H9 (cell line): ENCODE results near the gene CSNK2B. TPM values are rescaled to one million over a fixed set of nuclear protein-coding genes. Genes with fewer than 3 reads are reported as not detected.
A peak's percentile ranks its signal among the peaks of the same experiment; 100 is the strongest.

Source experiments
- DNase-seq: peaks from one replicate; pipeline ENCODE4 v3.0.0-alpha.2; 2017
- H2AFZ ChIP-seq: one replicate; pipeline ENCODE4 v1.6.1; 2013; ENCODE audit warnings: mild to moderate bottlenecking, low read length, control low read depth, moderate library complexity
- H2AK5ac ChIP-seq: 2 replicates; pipeline ENCODE4 v1.6.1; 2013; ENCODE audit warnings: low read length, control low read depth, mixed read lengths; ENCODE audit not compliant: insufficient read length
- H2BK120ac ChIP-seq: one replicate; pipeline ENCODE4 v1.6.1; 2013; ENCODE audit warnings: low read depth, mild to moderate bottlenecking, low read length, control low read depth, inconsistent platforms; ENCODE audit not compliant: poor library complexity, severe bottlenecking
- H2BK12ac ChIP-seq: 2 replicates; pipeline ENCODE4 v1.6.1; 2013; ENCODE audit warnings: low read length, control low read depth, mixed read lengths, low read depth; ENCODE audit not compliant: insufficient read length
- H2BK15ac ChIP-seq: 2 replicates; pipeline ENCODE4 v1.6.1; 2013; ENCODE audit warnings: low read depth, low read length, control low read depth
- H2BK20ac ChIP-seq: one replicate; pipeline ENCODE4 v1.6.1; 2013; ENCODE audit warnings: low read depth, mild to moderate bottlenecking, low read length, control low read depth, inconsistent platforms; ENCODE audit not compliant: poor library complexity, severe bottlenecking
- H2BK5ac ChIP-seq: 2 replicates; pipeline ENCODE4 v1.6.1; 2013; ENCODE audit warnings: low read length, control low read depth, mixed read lengths; ENCODE audit not compliant: insufficient read length
- H3K14ac ChIP-seq: 2 replicates; pipeline ENCODE4 v1.6.1; 2013; ENCODE audit warnings: low read length, control low read depth; ENCODE audit not compliant: insufficient read depth
- H3K18ac ChIP-seq: 2 replicates; pipeline ENCODE4 v1.6.1; 2013; ENCODE audit warnings: low read depth, mild to moderate bottlenecking, mixed read lengths, low read length, control low read depth; ENCODE audit not compliant: insufficient read length
- H3K23ac ChIP-seq: 2 replicates; pipeline ENCODE4 v1.6.1; 2013; ENCODE audit warnings: low read length, control low read depth, mixed read lengths, low read depth; ENCODE audit not compliant: insufficient read length
- H3K23me2 ChIP-seq: 2 replicates; pipeline ENCODE4 v1.6.1; 2013; ENCODE audit warnings: low read depth, mild to moderate bottlenecking, mixed read lengths, low read length, control low read depth; ENCODE audit not compliant: insufficient read length, poor library complexity, severe bottlenecking
- H3K27ac ChIP-seq: 2 replicates; pipeline ENCODE4 v1.5.1; 2013; ENCODE audit warnings: low read length, control low read depth, mixed read lengths, low read depth; ENCODE audit not compliant: insufficient read length
- H3K27me3 ChIP-seq: 2 replicates; pipeline ENCODE4 v1.6.1; 2013; ENCODE audit warnings: low read length, control low read depth, inconsistent platforms; ENCODE audit not compliant: insufficient read depth
- H3K4ac ChIP-seq: 2 replicates; pipeline ENCODE4 v1.6.1; 2013; ENCODE audit warnings: low read depth, mild to moderate bottlenecking, control low read depth, inconsistent platforms, low read length, moderate library complexity
- H3K4me1 ChIP-seq: 2 replicates; pipeline ENCODE4 v1.6.1; 2013; ENCODE audit warnings: low read length, control low read depth, inconsistent platforms; ENCODE audit not compliant: insufficient read depth
- H3K4me2 ChIP-seq: 2 replicates; pipeline ENCODE4 v1.6.1; 2013; ENCODE audit warnings: low read length, control low read depth, mixed read lengths; ENCODE audit not compliant: insufficient read length, insufficient read depth
- H3K56ac ChIP-seq: 2 replicates; pipeline ENCODE4 v1.6.1; 2013; ENCODE audit warnings: low read depth, mild to moderate bottlenecking, mixed read lengths, low read length, control low read depth; ENCODE audit not compliant: insufficient read length
- H3K79me1 ChIP-seq: 2 replicates; pipeline ENCODE4 v1.6.1; 2013; ENCODE audit warnings: low read depth, mild to moderate bottlenecking, moderate library complexity, low read length, control low read depth, inconsistent platforms; ENCODE audit not compliant: insufficient read depth, poor library complexity, severe bottlenecking
- H3K79me2 ChIP-seq: 2 replicates; pipeline ENCODE4 v1.6.1; 2013; ENCODE audit warnings: low read length, control low read depth, inconsistent platforms; ENCODE audit not compliant: insufficient read depth
- H3K9ac ChIP-seq: 2 replicates; pipeline ENCODE4 v1.6.1; 2013; ENCODE audit warnings: low read length, control low read depth, mixed read lengths; ENCODE audit not compliant: insufficient read length; ENCODE audit errors: extremely low read depth
- H3K9me3 ChIP-seq: one replicate; pipeline ENCODE4 v1.6.1; 2013; ENCODE audit warnings: low read depth, low read length, inconsistent platforms; ENCODE audit not compliant: control insufficient read depth
- H3T11ph ChIP-seq: one replicate; pipeline ENCODE4 v1.6.1; 2013; ENCODE audit warnings: mild to moderate bottlenecking, low read length, control low read depth, inconsistent platforms
- H4K20me1 ChIP-seq: one replicate; pipeline ENCODE4 v1.6.1; 2013; ENCODE audit not compliant: control insufficient read depth, insufficient read length, insufficient read depth
- H4K5ac ChIP-seq: 2 replicates; pipeline ENCODE4 v1.6.1; 2013; ENCODE audit warnings: low read depth, mild to moderate bottlenecking, mixed read lengths, low read length, control low read depth; ENCODE audit not compliant: insufficient read length
- H4K8ac ChIP-seq: replicated peaks from 2 replicates; pipeline ENCODE4 v1.6.1; 2013; ENCODE audit warnings: low read length, control low read depth, mixed read lengths, low read depth; ENCODE audit not compliant: insufficient read length
- H4K91ac ChIP-seq: 2 replicates; pipeline ENCODE4 v1.6.1; 2013; ENCODE audit warnings: low read depth, mild to moderate bottlenecking, moderate library complexity, mixed read lengths, low read length, control low read depth; ENCODE audit not compliant: insufficient read length
- H3K27ac Mint-ChIP-seq, 3 experiments: 2 replicates in 2 of 3; 3 replicates in 1 of 3; pipeline ENCODE4 v1.8.0; 2020 to 2021; ENCODE audit warnings: mixed read lengths in 3 of 3, mild to moderate bottlenecking in 1 of 3, moderate library complexity in 1 of 3
- H3K27me3 Mint-ChIP-seq: 2 replicates; pipeline ENCODE4 v1.8.0; 2021; ENCODE audit warnings: low read depth, mild to moderate bottlenecking, moderate library complexity, mixed read lengths
- H3K36me3 Mint-ChIP-seq, 3 experiments: 2 replicates in 2 of 3; 3 replicates in 1 of 3; pipeline ENCODE4 v1.8.0; 2020 to 2021; ENCODE audit warnings: low read depth in 3 of 3, mixed read lengths in 3 of 3; ENCODE audit not compliant: insufficient read depth in 1 of 3
- H3K4me1 Mint-ChIP-seq, 2 experiments: 2 replicates each; pipeline ENCODE4 v1.8.0; 2020; ENCODE audit warnings: mixed read lengths in 2 of 2
- H3K4me3 Mint-ChIP-seq, 2 experiments: 2 replicates in 1 of 2; 3 replicates in 1 of 2; pipeline ENCODE4 v1.8.0; 2020 to 2021; ENCODE audit warnings: mild to moderate bottlenecking in 2 of 2, mixed read lengths in 2 of 2, moderate library complexity in 1 of 2
- H3K9me3 Mint-ChIP-seq, 2 experiments: 2 replicates in 1 of 2; 3 replicates in 1 of 2; pipeline ENCODE4 v1.8.0; 2020; ENCODE audit warnings: mild to moderate bottlenecking in 2 of 2, mixed read lengths in 2 of 2, moderate library complexity in 1 of 2
- WGBS: extraction: QIAGEN DNeasy Blood & Tissue Kit; methylation state at CpG from one replicate; pipeline ENCODE4 v1.1.7; 2013; ENCODE audit warnings: missing lambda C conversion rate, low lambda C conversion rate, mixed read lengths; ENCODE audit not compliant: insufficient read length; ENCODE audit errors: extremely low coverage; 5-methylcytosine and 5-hydroxymethylcytosine counted together
- total RNA-seq: library from RNA; stranded (reverse); gene quantifications from 2 replicates; pipeline ENCODE4 v1.2.1, GENCODE V29; 2021
- TF ChIP-seq, protein P1 (sequence below): fragments of 200-600 bp; sonication (generic); conservative IDR thresholded peaks from 3 replicates; pipeline ENCODE4 v1.8.0; 2021; ENCODE audit warnings: antibody characterized with exemption, mild to moderate bottlenecking

The CSNK2B gene
- total RNA-seq, 1 experiment from 2014 or later: 187 TPM

DNA sequence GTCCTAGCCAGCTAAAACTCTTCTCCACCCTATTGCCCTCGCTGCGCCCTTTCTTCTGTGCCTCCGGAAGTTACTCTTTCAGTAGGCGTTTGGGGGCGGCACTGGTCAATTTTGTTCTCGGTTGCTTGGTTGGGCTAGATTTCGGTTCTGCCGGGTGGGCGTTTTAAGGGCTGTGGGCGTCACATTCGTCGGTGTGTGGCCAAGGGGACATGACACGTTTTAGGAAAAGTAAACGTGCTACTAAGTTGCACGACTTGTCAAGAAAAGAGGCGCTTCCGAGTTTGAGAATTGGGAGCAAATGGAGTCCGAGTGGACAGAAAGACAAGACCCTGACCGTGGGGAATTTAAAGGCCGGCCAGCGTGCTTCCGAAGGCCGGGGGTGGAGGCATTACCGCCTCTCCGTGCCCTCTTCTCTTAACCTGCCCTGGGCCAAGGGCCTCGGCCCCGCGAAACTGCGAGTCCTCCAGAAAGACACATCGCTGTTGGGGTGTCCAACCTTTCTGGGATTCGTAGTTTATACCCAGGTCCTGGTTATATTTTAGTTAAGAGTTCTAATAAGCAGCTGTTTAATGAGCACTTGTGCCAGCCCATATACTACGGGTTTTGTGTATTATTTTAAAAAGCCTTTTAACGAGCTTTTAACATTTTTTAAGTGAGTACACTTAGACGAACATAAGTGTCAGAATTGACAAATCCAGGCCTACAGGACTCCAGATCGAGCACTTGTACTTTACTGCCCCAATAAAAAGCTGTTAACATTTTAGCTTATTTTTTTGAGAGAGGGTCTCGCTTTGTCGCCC lies 12.8 kb upstream of the CSNK2B start:
- H3K4me1 Mint-ChIP-seq: peaks cover 14 to 20% of the 10 kb centered on the region in 2 experiments
- Histone ChIP-seq H2AK5ac (no peak overlapping the region), H3K9ac (peak overlapping the region; percentile 84), H2BK20ac (no peak overlapping the region), H3K23ac (no peak overlapping the region), H3K79me1 (peaks cover 7% of the 10 kb centered on the region), H4K20me1 (no peaks in the 10 kb centered on the region), H2BK120ac (no peak overlapping the region), H3K18ac (peak overlapping the region; percentile 93), H3K27me3 (no peaks in the 10 kb centered on the region), H3K79me2 (peaks cover 9% of the 10 kb centered on the region; the same call in 1 of the 2 replicates), H3K4me2 (peak overlapping the region; percentile 66), H4K91ac (no peak overlapping the region), H4K5ac (peak overlapping the region; percentile 65), H3T11ph (no peak overlapping the region), H3K27ac (peak overlapping the region; percentile 84), H3K4ac (no peak overlapping the region), H3K23me2 (peaks cover 11% of the 10 kb centered on the region), H3K56ac (no peak overlapping the region), H2BK15ac (no peak overlapping the region), H3K4me1 (no peaks in the 10 kb centered on the region), H2AFZ (no peak overlapping the region), H4K8ac (no peak overlapping the region), H3K9me3 (no peaks in the 10 kb centered on the region), H2BK12ac (no peak overlapping the region), H3K14ac (peak overlapping the region; percentile 72; the same call in 1 of the 2 replicates), H2BK5ac (peak overlapping the region; percentile 53)
- H3K4me3 Mint-ChIP-seq: peak overlapping the region; percentile 83 to 95
- H3K36me3 Mint-ChIP-seq: peaks cover 23 to 44% (median 42%) of the 10 kb centered on the region in 3 experiments
- no peaks in the 10 kb centered on the region for H3K9me3 Mint-ChIP-seq
- no peaks in the 10 kb centered on the region for H3K27me3 Mint-ChIP-seq
- DNase-seq: peak; percentile 93
- TF ChIP-seq, protein P1, sequence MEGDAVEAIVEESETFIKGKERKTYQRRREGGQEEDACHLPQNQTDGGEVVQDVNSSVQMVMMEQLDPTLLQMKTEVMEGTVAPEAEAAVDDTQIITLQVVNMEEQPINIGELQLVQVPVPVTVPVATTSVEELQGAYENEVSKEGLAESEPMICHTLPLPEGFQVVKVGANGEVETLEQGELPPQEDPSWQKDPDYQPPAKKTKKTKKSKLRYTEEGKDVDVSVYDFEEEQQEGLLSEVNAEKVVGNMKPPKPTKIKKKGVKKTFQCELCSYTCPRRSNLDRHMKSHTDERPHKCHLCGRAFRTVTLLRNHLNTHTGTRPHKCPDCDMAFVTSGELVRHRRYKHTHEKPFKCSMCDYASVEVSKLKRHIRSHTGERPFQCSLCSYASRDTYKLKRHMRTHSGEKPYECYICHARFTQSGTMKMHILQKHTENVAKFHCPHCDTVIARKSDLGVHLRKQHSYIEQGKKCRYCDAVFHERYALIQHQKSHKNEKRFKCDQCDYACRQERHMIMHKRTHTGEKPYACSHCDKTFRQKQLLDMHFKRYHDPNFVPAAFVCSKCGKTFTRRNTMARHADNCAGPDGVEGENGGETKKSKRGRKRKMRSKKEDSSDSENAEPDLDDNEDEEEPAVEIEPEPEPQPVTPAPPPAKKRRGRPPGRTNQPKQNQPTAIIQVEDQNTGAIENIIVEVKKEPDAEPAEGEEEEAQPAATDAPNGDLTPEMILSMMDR: no peak
- no CpG with 5 or more reads among the region's 37 CpGs for WGBS
- peak overlapping the region; percentile 100 for H3K27ac Mint-ChIP-seq
